Central memory CD8-positive, alpha-beta T cell (primary cell): Measurements from ENCODE around the gene WFIKKN1.
A peak's percentile ranks its signal among the peaks of the same experiment; 100 is the strongest.

Experiments used
- ATAC-seq: fragments of 150-1000 bp; cut with Tn5 transposase; replicated peaks from 2 replicates; pipeline ENCODE4 v1.10.0; 2022; ENCODE audit warnings: mild to moderate bottlenecking, moderate FRiP score, moderate number of reproducible peaks; ENCODE audit not compliant: poor library complexity, severe bottlenecking; ENCODE audit errors: extremely low read depth
- DNase-seq, 2 donors: peaks; one replicate each; pipeline ENCODE4 v3.0.0; 2021; ENCODE audit warnings: low spot score in 2 of 2
- H3K27ac Mint-ChIP-seq: one replicate; pipeline ENCODE4 v1.8.0; 2022; ENCODE audit warnings: low read depth, mild to moderate bottlenecking, moderate library complexity, mixed read lengths
- H3K27me3 Mint-ChIP-seq: one replicate; pipeline ENCODE4 v1.8.0; 2022; ENCODE audit warnings: mixed read lengths
- H3K36me3 Mint-ChIP-seq: one replicate; pipeline ENCODE4 v1.8.0; 2022; ENCODE audit warnings: mild to moderate bottlenecking, moderate library complexity, mixed read lengths; ENCODE audit not compliant: insufficient read depth
- H3K4me1 Mint-ChIP-seq: one replicate; pipeline ENCODE4 v1.8.0; 2022; ENCODE audit warnings: mixed read lengths
- H3K4me3 Mint-ChIP-seq: one replicate; pipeline ENCODE4 v1.8.0; 2022; ENCODE audit warnings: mild to moderate bottlenecking, moderate library complexity, mixed read lengths
- H3K9me3 Mint-ChIP-seq: one replicate; pipeline ENCODE4 v1.8.0; 2022; ENCODE audit warnings: mixed read lengths

The WFIKKN1 gene

GRCh38 chr16:638034-638543, 7.3 kb downstream of the WFIKKN1 start:
- no peak overlapping the region for H3K27ac Mint-ChIP-seq
- H3K27me3 Mint-ChIP-seq: no peaks in the 10 kb centered on the region
- peak overlapping the region; percentile 98 for H3K4me3 Mint-ChIP-seq
- peaks cover 20% of the 10 kb centered on the region for H3K36me3 Mint-ChIP-seq
- H3K4me1 Mint-ChIP-seq: peaks cover 8% of the 10 kb centered on the region
- ATAC-seq (no peak), DNase-seq (no peak)
- no peaks in the 10 kb centered on the region for H3K9me3 Mint-ChIP-seq

GRCh38 chr16:638836-639235, 8.1 kb downstream of the WFIKKN1 start:
- Mint-ChIP-seq H3K27ac (no peak overlapping the region), H3K9me3 (no peaks in the 10 kb centered on the region), H3K4me3 (no peak overlapping the region)

GRCh38 chr16:640614-641013, 9.8 kb downstream of the WFIKKN1 start:
- no peak overlapping the region for H3K27ac Mint-ChIP-seq
- H3K36me3 Mint-ChIP-seq: peaks cover 16% of the 10 kb centered on the region
- DNase-seq (no peak), ATAC-seq (no peak)
- no peaks in the 10 kb centered on the region for H3K9me3 Mint-ChIP-seq
- H3K4me1 Mint-ChIP-seq: peaks cover 15% of the 10 kb centered on the region
- H3K27me3 Mint-ChIP-seq: no peaks in the 10 kb centered on the region
- H3K4me3 Mint-ChIP-seq: peak overlapping the region; percentile 52

More at GRCh38 chr16:638836-639235, 8.1 kb downstream of the WFIKKN1 start:
- Mint-ChIP-seq H3K4me1 (peaks cover 11% of the 10 kb centered on the region), H3K27me3 (no peaks in the 10 kb centered on the region), H3K36me3 (peaks cover 18% of the 10 kb centered on the region)
- ATAC-seq (no peak), DNase-seq (no peak)

DNA sequence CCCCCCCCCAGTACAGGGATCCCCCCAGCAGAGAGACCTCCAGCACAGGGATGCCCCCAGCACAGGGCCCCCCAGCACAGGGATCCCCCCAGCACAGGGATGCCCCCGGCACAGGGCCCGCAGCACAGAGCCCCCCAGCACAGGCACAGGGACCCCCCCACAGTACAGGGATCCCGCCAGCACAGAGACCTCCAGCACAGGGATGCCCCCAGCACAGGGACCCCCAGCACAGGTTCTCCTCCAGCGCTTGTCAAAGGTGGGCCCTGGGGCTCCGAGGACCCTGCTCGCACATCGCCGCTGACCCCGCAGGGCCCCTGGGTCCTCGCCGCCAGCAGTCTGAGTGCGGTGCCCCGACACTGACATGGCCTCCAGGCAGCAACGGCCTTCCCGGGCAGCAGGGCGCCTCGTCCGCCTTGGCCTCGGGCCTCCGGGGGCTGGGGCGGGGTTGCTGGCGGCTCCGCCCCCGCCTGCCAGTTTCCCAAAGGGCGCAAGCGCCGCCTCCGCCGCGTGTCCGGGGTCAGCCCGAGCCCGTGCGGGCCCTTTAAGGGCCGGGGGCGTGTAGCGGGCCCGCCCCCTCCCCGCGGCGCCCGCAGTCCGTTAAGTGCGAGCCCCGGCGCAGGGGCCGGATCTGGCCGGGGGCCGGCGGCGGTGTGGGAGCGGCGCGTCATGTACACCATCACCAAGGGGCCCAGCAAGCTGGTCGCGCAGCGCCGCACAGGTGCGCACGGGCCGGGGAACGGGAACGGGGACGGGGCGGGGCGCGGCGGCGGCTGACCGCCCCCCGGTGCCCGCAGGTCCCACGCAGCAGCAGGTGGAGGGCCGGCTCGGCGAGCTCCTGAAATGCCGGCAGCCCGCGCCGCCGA, 10.8 kb downstream of the WFIKKN1 start, which contains the start of gene MCRIP2:
TSS of gene MCRIP2 (plus strand) at position 503 of the 863 bp plus-strand sequence. CDS start at position 667, 164 bp downstream.
- Mint-ChIP-seq H3K4me3 (peak within 1 kb of the TSS; percentile 69), H3K9me3 (no peaks in the 10 kb centered on the region), H3K27ac (no peak within 1 kb of the TSS), H3K4me1 (peaks cover 11% of the 10 kb centered on the region), H3K36me3 (peaks cover 12% of the 10 kb centered on the region), H3K27me3 (no peaks in the 10 kb centered on the region)
- peak in 1 of 2 donors; percentile 32 for DNase-seq
- peak; percentile 4 for ATAC-seq

GRCh38 chr16:642189-643049, 11.6 kb downstream of the WFIKKN1 start:
- peak; percentile 23 for ATAC-seq
- Mint-ChIP-seq H3K27me3 (no peaks in the 10 kb centered on the region), H3K36me3 (peaks cover 4% of the 10 kb centered on the region), H3K27ac (no peak overlapping the region), H3K4me1 (peaks cover 7% of the 10 kb centered on the region), H3K4me3 (peak overlapping the region; percentile 69), H3K9me3 (no peaks in the 10 kb centered on the region)
- no peak for DNase-seq

- DNase-seq: no peak
- H3K27ac Mint-ChIP-seq: no peak overlapping the region
- no peaks in the 10 kb centered on the region for H3K9me3 Mint-ChIP-seq
- peak overlapping the region; percentile 69 for H3K4me3 Mint-ChIP-seq
- peaks cover 7% of the 10 kb centered on the region for H3K4me1 Mint-ChIP-seq
- H3K36me3 Mint-ChIP-seq: peaks cover 2% of the 10 kb centered on the region
- no peaks in the 10 kb centered on the region for H3K27me3 Mint-ChIP-seq
- ATAC-seq: no peak
Measured at GRCh38 chr16:643050-643368, 12.2 kb downstream of the WFIKKN1 start.

DNA sequence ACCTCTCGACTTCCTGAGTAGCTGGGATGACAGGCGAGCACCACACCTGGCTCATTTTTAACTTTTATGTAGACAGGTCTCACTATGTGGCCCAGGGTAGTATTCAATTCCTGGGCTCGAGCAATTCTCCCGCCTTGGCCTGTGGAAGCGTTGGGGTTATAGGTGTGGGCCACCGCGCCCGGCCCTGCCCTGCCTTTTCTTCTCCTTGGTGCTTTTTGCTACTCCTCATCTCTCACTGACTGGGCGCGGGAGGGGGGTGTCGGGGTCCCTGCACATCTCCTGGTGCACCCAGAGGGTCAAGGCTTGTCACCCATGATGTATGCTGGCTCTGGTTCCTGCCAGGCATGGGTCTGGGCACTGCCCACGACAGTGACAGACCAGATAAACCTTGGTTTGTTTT, 13.8 kb downstream of the WFIKKN1 start:
- no peak overlapping the region for H3K27ac Mint-ChIP-seq
- ATAC-seq (no peak), DNase-seq (no peak)
- H3K9me3 Mint-ChIP-seq: no peaks in the 10 kb centered on the region
- H3K36me3 Mint-ChIP-seq: peaks cover 2% of the 10 kb centered on the region
- H3K4me1 Mint-ChIP-seq: peaks cover 7% of the 10 kb centered on the region
- H3K4me3 Mint-ChIP-seq: peak overlapping the region; percentile 69
- H3K27me3 Mint-ChIP-seq: no peaks in the 10 kb centered on the region

DNA sequence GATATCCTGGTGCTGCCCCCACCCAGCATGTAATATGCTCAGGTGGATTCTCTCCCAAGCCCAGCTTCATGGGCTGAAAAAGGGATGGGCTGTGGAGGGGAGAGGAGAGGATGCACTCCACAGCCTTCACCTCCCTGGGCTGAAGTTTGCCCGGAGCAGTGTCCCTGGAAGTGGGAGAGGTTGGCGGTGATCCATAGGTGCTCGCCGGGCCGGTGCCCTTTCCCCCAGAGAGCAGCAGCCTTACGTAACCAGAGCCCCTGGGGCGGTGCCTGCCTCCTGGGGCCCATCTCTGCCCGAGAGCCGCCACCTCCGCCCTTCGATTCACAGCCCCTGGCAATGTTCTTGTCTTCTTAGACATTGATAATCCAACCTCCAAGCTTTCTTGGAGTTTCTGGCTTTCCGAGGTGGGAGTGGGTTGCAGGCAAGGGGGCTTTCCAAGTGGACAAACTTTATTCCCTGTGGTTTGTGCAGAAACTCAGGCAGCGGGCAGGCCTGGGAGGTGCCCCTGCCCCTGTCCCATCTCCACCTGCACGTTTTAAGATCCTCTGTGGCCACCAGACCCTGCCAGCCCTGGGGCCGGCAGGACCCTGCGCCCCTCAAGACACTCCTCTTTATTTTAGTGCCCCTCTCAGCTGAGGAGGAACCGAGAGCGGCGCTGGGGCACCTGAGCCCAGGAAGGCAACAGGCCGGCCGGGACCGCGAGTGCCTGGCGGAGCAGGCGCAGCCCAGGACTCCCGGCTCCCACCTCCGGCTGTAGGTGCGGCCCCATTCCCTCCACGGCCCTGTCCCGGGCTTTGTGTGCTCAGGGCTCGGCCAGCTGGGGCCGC, 15.3 kb downstream of the WFIKKN1 start:
- Mint-ChIP-seq H3K4me1 (peaks cover 7% of the 10 kb centered on the region), H3K27me3 (no peaks in the 10 kb centered on the region), H3K27ac (no peak overlapping the region), H3K36me3 (peaks cover 3% of the 10 kb centered on the region), H3K9me3 (no peaks in the 10 kb centered on the region), H3K4me3 (no peak overlapping the region)
- ATAC-seq: no peak
- no peak for DNase-seq

DNA sequence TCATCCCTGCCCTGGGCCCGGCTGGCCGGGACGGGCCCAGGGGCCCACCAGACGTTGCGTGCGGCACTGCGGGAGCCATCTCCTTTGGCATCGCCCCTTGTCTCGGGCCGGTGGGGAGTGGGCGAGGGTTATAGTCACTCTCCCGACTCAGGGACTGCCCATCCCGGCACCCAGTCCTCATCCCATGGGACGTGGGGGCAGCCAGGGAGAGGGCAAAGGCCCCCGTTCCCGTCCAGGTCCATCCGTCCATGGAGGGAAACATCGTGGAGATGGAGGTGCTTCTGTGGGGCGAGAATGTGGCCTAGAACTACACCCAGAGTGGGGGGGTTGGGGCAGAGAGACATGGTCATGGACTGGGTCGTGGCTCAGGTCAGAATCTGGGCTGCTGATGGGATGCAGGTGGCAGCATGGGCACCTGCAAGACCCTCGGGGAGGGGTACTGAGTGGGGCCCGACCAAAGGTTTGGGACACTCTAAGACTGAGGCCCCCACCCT, 15.9 kb downstream of the WFIKKN1 start:
- no peak for ATAC-seq
- H3K4me3 Mint-ChIP-seq: peak overlapping the region; percentile 16

GRCh38 chr16:647173-647902, 16.6 kb downstream of the WFIKKN1 start:
- no peak for DNase-seq
- no peak overlapping the region for H3K27ac Mint-ChIP-seq
- peaks cover 7% of the 10 kb centered on the region for H3K4me1 Mint-ChIP-seq
- no peaks in the 10 kb centered on the region for H3K9me3 Mint-ChIP-seq
- H3K4me3 Mint-ChIP-seq: peak overlapping the region; percentile 16
- H3K36me3 Mint-ChIP-seq: peaks cover 5% of the 10 kb centered on the region
- no peaks in the 10 kb centered on the region for H3K27me3 Mint-ChIP-seq
- ATAC-seq: no peak

More for the DNA sequence above, 15.9 kb downstream of the WFIKKN1 start:
- Mint-ChIP-seq H3K27ac (no peak overlapping the region), H3K4me1 (peaks cover 7% of the 10 kb centered on the region), H3K27me3 (no peaks in the 10 kb centered on the region), H3K36me3 (peaks cover 5% of the 10 kb centered on the region), H3K9me3 (no peaks in the 10 kb centered on the region)
- DNase-seq: no peak

DNA sequence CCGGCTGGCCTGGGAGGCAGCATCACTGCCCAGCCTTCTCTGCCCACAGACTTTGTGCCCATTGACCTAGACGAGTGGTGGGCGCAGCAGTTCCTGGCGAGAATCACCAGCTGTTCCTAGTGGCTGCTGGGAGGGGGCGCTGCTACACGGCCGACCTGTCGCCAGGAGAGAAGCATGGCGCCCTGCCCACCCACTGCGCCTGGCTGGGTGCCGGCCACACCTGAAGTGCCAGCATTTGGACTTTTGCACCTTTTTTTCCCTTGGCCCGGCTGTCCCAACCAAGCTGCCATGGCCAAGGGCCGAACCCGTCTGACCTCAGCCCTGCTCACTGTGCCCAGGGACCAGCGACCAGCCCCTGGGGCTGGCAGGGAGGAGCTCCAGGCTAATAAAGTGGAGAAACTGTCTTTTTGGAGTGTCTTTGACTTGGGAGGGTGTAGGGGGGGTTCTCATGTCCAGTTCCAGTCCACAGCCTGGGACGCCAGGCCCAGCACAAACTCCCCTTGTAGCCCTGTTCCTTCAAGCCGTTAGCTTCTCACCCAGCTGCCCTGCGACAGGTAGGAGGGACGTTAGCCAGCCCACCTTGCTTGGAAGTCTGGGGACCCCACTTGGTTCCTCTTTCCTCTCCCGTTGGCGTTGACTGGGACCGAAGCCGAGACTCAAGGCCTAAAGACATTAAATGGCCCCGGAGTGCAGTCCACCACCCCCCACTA, 17.4 kb downstream of the WFIKKN1 start:
- peaks cover 7% of the 10 kb centered on the region for H3K4me1 Mint-ChIP-seq
- no peaks in the 10 kb centered on the region for H3K9me3 Mint-ChIP-seq
- peaks cover 3% of the 10 kb centered on the region for H3K36me3 Mint-ChIP-seq
- no peaks in the 10 kb centered on the region for H3K27me3 Mint-ChIP-seq
- ATAC-seq: no peak
- peak overlapping the region; percentile 53 for H3K27ac Mint-ChIP-seq
- no peak for DNase-seq
- H3K4me3 Mint-ChIP-seq: peak overlapping the region; percentile 67
